HCT116 (cell line): Measurements from ENCODE around the gene RPL10. TPM values are rescaled to one million over a fixed set of nuclear protein-coding genes. Genes with fewer than 3 reads are reported as not detected.

Experiments
- ATAC-seq: fragments of 200-7000 bp; cut with Tn5 transposase; 2 replicates; pipeline ENCODE4 v1.9.1; 2020; ENCODE audit warnings: mild to moderate bottlenecking, moderate library complexity
- BruUV-seq: library from RNA; stranded (reverse); fragments of 400-500 nt; replicated peaks from 2 replicates; lab custom pipeline; 2021; lab: Mats Ljungman, UMichigan
- CTCF ChIA-PET: fragments of 300-600 bp; sonication (Branson Sonifier 250); formaldehyde crosslinking; loops from one replicate; lab custom pipeline; 2021; ENCODE audit warnings: antibody characterized with exemption; lab: Charles Lee
- POLR2A ChIA-PET: fragments of 300-600, 350-600 bp; sonication (Branson Sonifier 250); formaldehyde crosslinking; loops from one replicate; lab custom pipeline; 2021; ENCODE audit warnings: antibody characterized with exemption; lab: Charles Lee
- RAD21 ChIA-PET, 2 experiments: fragments of 300-600 bp; sonication (Branson Sonifier 250); formaldehyde crosslinking; loops; one replicate each; lab custom pipeline; 2023; ENCODE audit warnings: low total read pairs in 2 of 2; ENCODE audit not compliant: uncharacterized antibody in 2 of 2, unreplicated experiment in 2 of 2, low non-redundant PET in 1 of 2; lab: Charles Lee
- DNase-seq: peaks from one replicate; pipeline ENCODE4 v3.0.0-alpha.2; 2010; ENCODE audit warnings: low read depth, low spot score
- H2AFZ ChIP-seq: fragments of 200-600 bp; shearing (Covaris generic), sonication (generic); 2 replicates; pipeline ENCODE4 v1.6.1; 2017; ENCODE audit warnings: low read depth, mixed run types, mixed read lengths, antibody characterized with exemption, low read length; ENCODE audit not compliant: poor library complexity, severe bottlenecking
- H3K27ac ChIP-seq: 2 replicates; pipeline ENCODE4 v1.5.1; 2012; ENCODE audit warnings: low read depth, low read length
- H3K27me3 ChIP-seq: fragments of 200-600 bp; sonication (generic); 2 replicates; pipeline ENCODE4 v1.6.1; 2016; ENCODE audit warnings: mixed run types, low read length, mixed read lengths; ENCODE audit not compliant: insufficient read depth
- H3K36me3 ChIP-seq, 2 experiments: fragments of 200-500 bp in 1 of 2; fragments of 200-600 bp in 1 of 2; sonication (Bioruptor generic) in 1 of 2; sonication (generic) in 1 of 2; 2 replicates each; pipeline versions ENCODE4 v1.5.1 to v1.6.1; 2014 to 2016; ENCODE audit warnings: low read length in 2 of 2, inconsistent platforms in 1 of 2, mixed read lengths in 1 of 2, mixed run types in 1 of 2; ENCODE audit not compliant: insufficient read depth in 2 of 2, control insufficient read depth in 1 of 2
- H3K4me1 ChIP-seq, 2 experiments: fragments of 200-600 bp in 1 of 2; sonication (generic) in 1 of 2; 2 replicates each; pipeline versions ENCODE4 v1.5.1 to v1.6.1; 2012 to 2017; ENCODE audit warnings: low read length in 2 of 2, inconsistent platforms in 1 of 2, mild to moderate bottlenecking in 1 of 2, mixed read lengths in 1 of 2, mixed run types in 1 of 2, moderate library complexity in 1 of 2; ENCODE audit not compliant: insufficient read depth in 2 of 2, control insufficient read depth in 1 of 2
- H3K4me2 ChIP-seq: fragments of 200-600 bp; sonication (generic); 2 replicates; pipeline ENCODE4 v1.6.1; 2017; ENCODE audit warnings: mixed run types, low read length, mixed read lengths
- H3K4me3 ChIP-seq, 2 experiments: fragments of 200-600 bp in 1 of 2; sonication (generic) in 1 of 2; replicated peaks in 1 of 2; 2 replicates each; pipeline ENCODE4 v1.5.1; 2011 to 2016; ENCODE audit warnings: low read length in 2 of 2, control low read depth in 1 of 2, low read depth in 1 of 2, mild to moderate bottlenecking in 1 of 2, mixed read lengths in 1 of 2, mixed run types in 1 of 2
- H3K79me2 ChIP-seq: fragments of 200-600 bp; sonication (generic); 2 replicates; pipeline ENCODE4 v1.6.1; 2017; ENCODE audit warnings: mild to moderate bottlenecking, mixed run types, low read length, moderate library complexity, mixed read lengths; ENCODE audit not compliant: insufficient read depth
- H3K9ac ChIP-seq: fragments of 200-600 bp; sonication (generic); 2 replicates; pipeline ENCODE4 v1.6.1; 2016; ENCODE audit warnings: low read length, mixed read lengths
- H3K9me2 ChIP-seq: fragments of 200-600 bp; sonication (generic), shearing (Covaris generic); 2 replicates; pipeline ENCODE4 v1.6.1; 2017; ENCODE audit warnings: mixed run types, mild to moderate bottlenecking, moderate library complexity; ENCODE audit not compliant: insufficient read depth
- H3K9me3 ChIP-seq, 2 experiments: fragments of 200-500 bp in 1 of 2; fragments of 200-600 bp in 1 of 2; sonication (Bioruptor generic) in 1 of 2; sonication (generic) in 1 of 2; 2 replicates each; pipeline ENCODE4 v1.6.1; 2014 to 2017; ENCODE audit warnings: low read length in 2 of 2, mixed read lengths in 2 of 2, inconsistent platforms in 1 of 2, low read depth in 1 of 2, mild to moderate bottlenecking in 1 of 2, mixed run types in 1 of 2, moderate library complexity in 1 of 2; ENCODE audit not compliant: control insufficient read depth in 1 of 2, insufficient read depth in 1 of 2
- H4K20me1 ChIP-seq: fragments of 200-600 bp; sonication (generic), shearing (Covaris generic); 2 replicates; pipeline ENCODE4 v1.6.1; 2017; ENCODE audit warnings: mixed run types, mild to moderate bottlenecking, moderate library complexity; ENCODE audit not compliant: insufficient read depth
- CEBPB ChIP-seq: IDR thresholded peaks from 2 replicates; pipeline ENCODE4 v1.6.1; 2012; ENCODE audit warnings: low read depth
- CTCF ChIP-seq, 3 experiments: fragments of 200-600 bp in 1 of 3; sonication (generic) in 1 of 3; IDR thresholded peaks in 2 of 3; conservative IDR thresholded peaks in 1 of 3; 2 replicates each; pipeline ENCODE4 v1.5.1; 2012 to 2017; ENCODE audit warnings: low read depth in 2 of 3, low read length in 2 of 3, antibody characterized with exemption in 1 of 3, borderline replicate concordance in 1 of 3, control low read depth in 1 of 3, mild to moderate bottlenecking in 1 of 3, mixed read lengths in 1 of 3, mixed run types in 1 of 3, moderate library complexity in 1 of 3; ENCODE audit not compliant: insufficient read depth in 1 of 3
- EGR1 ChIP-seq: IDR thresholded peaks from 2 replicates; pipeline ENCODE4 v1.6.1; 2012; ENCODE audit warnings: low read depth
- ELF1 ChIP-seq: IDR thresholded peaks from 2 replicates; pipeline ENCODE4 v1.6.1; 2012; ENCODE audit warnings: low read depth, borderline replicate concordance
- EZH2 ChIP-seq: fragments of 200-600 bp; sonication (generic); IDR thresholded peaks from 2 replicates; pipeline ENCODE4 v1.6.1; 2017; ENCODE audit warnings: antibody characterized with exemption, mixed run types
- EZH2phosphoT487 ChIP-seq: fragments of 200-600 bp; IDR thresholded peaks from 2 replicates; pipeline ENCODE4 v1.6.1; 2018; ENCODE audit warnings: antibody characterized with exemption, borderline replicate concordance
- FOSL1 ChIP-seq: IDR thresholded peaks from 2 replicates; pipeline ENCODE4 v1.6.1; 2012; ENCODE audit warnings: low read depth
- MAX ChIP-seq: IDR thresholded peaks from 2 replicates; pipeline ENCODE4 v1.6.1; 2012
- POLR2AphosphoS5 ChIP-seq: IDR thresholded peaks from 2 replicates; pipeline ENCODE4 v1.6.1; 2011; ENCODE audit warnings: mild to moderate bottlenecking, low read depth, low read length, moderate library complexity
- RAD21 ChIP-seq: IDR thresholded peaks from 2 replicates; pipeline ENCODE4 v1.6.1; 2012; ENCODE audit warnings: low read depth, mild to moderate bottlenecking
- REST ChIP-seq: IDR thresholded peaks from 2 replicates; pipeline ENCODE4 v1.6.1; 2012; ENCODE audit warnings: low read depth
- SP1 ChIP-seq: IDR thresholded peaks from 2 replicates; pipeline ENCODE4 v1.6.1; 2012; ENCODE audit warnings: low read depth
- SRF ChIP-seq: IDR thresholded peaks from 2 replicates; pipeline ENCODE4 v1.6.1; 2012; ENCODE audit warnings: low read depth
- YY1 ChIP-seq: IDR thresholded peaks from 2 replicates; pipeline ENCODE4 v1.6.1; 2011; ENCODE audit warnings: low read length, low read depth, moderate library complexity, mild to moderate bottlenecking; ENCODE audit not compliant: insufficient replicate concordance; ENCODE audit errors: extremely low read depth
- ZNF274 ChIP-seq: fragments of 200-500 bp; sonication (Bioruptor generic); IDR thresholded peaks from 2 replicates; pipeline ENCODE4 v1.6.1; 2014; ENCODE audit warnings: mild to moderate bottlenecking, low read depth, low read length, inconsistent platforms
- intact Hi-C: fragments of 100-400 bp; cut with micrococcal nuclease; formaldehyde crosslinking; loops from 2 replicates; pipeline ENCODE4 v1.10.0; 2022
- total RNA-seq: library from RNA; stranded (reverse); gene quantifications from one replicate; pipeline ENCODE4 v1.2.1, GENCODE V29; 2021; ENCODE audit not compliant: unreplicated experiment

The RPL10 gene
- total RNA-seq, 1 experiment from 2014 or later: 3,069 TPM

- ChIA-PET RAD21 (no interaction called here), POLR2A (interaction anchor here (1.0 to 2.2 kb wide), 4 partner anchors 13 to 114 kb away, joined by 3 to 9 read pairs (median 4); partner anchors contain the start of genes RPL10 and SLC10A3), CTCF (interaction anchor here (1.0 to 1.5 kb wide), 2 partner anchors 13 to 39 kb away, joined by 4 read pairs; no protein-coding TSS in a partner anchor)
- no peaks in the 10 kb centered on the region for H4K20me1 ChIP-seq
- H3K27me3 ChIP-seq: no peaks in the 10 kb centered on the region
- peak overlapping the region; percentile 78 for H3K9ac ChIP-seq
- H3K4me3 ChIP-seq: peak overlapping the region; percentile 54 to 66
- no peaks in the 10 kb centered on the region for H3K9me2 ChIP-seq
- TSS peak; percentile 37 for BruUV-seq
- H2AFZ ChIP-seq: no peak overlapping the region
- ATAC-seq (peak; percentile 1; the same call in 1 of the 2 replicates), DNase-seq (no peak)
- H3K9me3 ChIP-seq: no peaks in the 10 kb centered on the region
- peak overlapping the region; percentile 82 for H3K4me2 ChIP-seq
- no peak for TF ChIP-seq EGR1
- no peak for TF ChIP-seq ZNF274
- TF ChIP-seq EZH2: no peak
- no peak for TF ChIP-seq SP1
- no peak for TF ChIP-seq MAX
- TF ChIP-seq YY1: no peak
- TF ChIP-seq POLR2AphosphoS5: no peak
- TF ChIP-seq RAD21: no peak
- no peak for TF ChIP-seq FOSL1
- TF ChIP-seq CEBPB: no peak
- TF ChIP-seq EZH2phosphoT487: no peak
- no peak for TF ChIP-seq CTCF (IDR thresholded peaks at IDR 0.05 in 2 of 3, conservative IDR thresholded peaks at IDR 0.05 in 1 of 3; ENCODE audit: borderline replicate concordance in 1 of 3, insufficient read depth in 1 of 3, low read depth in 2 of 3, low read length in 2 of 3)
- no peak for TF ChIP-seq ELF1
- TF ChIP-seq SRF: no peak
- TF ChIP-seq REST: no peak
- H3K79me2 ChIP-seq: no peaks in the 10 kb centered on the region
- intact Hi-C loops: no loop called here
- H3K27ac ChIP-seq: peak overlapping the region; percentile 91
- no peaks in the 10 kb centered on the region for H3K36me3 ChIP-seq
- H3K4me1 ChIP-seq: peaks cover 15 to 35% of the 10 kb centered on the region in 2 experiments
Measured at GRCh38 chrX:154412468-154412867, 14.3 kb downstream of the RPL10 start.
